PC-9 (cell line): Measurements from ENCODE around the gene AMACR. TPM values are rescaled to one million over a fixed set of nuclear protein-coding genes. Genes with fewer than 3 reads are reported as not detected.

ENCODE experiments used
- BruUV-seq: library from RNA; stranded (reverse); fragments of 400-500 nt; replicated peaks from 2 replicates; lab custom pipeline; 2021; lab: Mats Ljungman, UMichigan
- CTCF ChIA-PET: fragments of 300-600 bp; sonication (Branson Sonifier 250); formaldehyde crosslinking; loops from one replicate; lab custom pipeline; 2022; ENCODE audit warnings: antibody characterized with exemption; lab: Charles Lee
- POLR2A ChIA-PET: fragments of 300-600 bp; sonication (Branson Sonifier 250); formaldehyde crosslinking; loops from one replicate; lab custom pipeline; 2022; ENCODE audit warnings: antibody characterized with exemption; ENCODE audit not compliant: unreplicated experiment; lab: Charles Lee
- DNase-seq, 2 experiments: peaks; one replicate each; pipeline versions ENCODE4 v3.0.0 to v3.0.0-alpha.2; 2015 to 2022; ENCODE audit warnings: mixed read lengths in 1 of 2
- H2AFZ ChIP-seq: fragments of 200-600 bp; sonication (generic); 2 replicates; pipeline ENCODE4 v1.8.1; 2017; ENCODE audit warnings: antibody characterized with exemption
- H3F3A ChIP-seq: fragments of 200-600 bp; sonication (generic); 2 replicates; pipeline ENCODE4 v1.8.1; 2017; ENCODE audit warnings: antibody characterized with exemption, mild to moderate bottlenecking, low read depth; ENCODE audit not compliant: insufficient read depth
- H3K27ac ChIP-seq: fragments of 200-600 bp; sonication (generic); 2 replicates; pipeline ENCODE4 v1.6.1; 2016; ENCODE audit warnings: mixed run types
- H3K27me3 ChIP-seq: fragments of 200-600 bp; sonication (generic); 2 replicates; pipeline ENCODE4 v1.6.1; 2016; ENCODE audit warnings: low read depth, mixed run types; ENCODE audit not compliant: insufficient read depth
- H3K36me3 ChIP-seq: fragments of 200-600 bp; sonication (generic); 2 replicates; pipeline ENCODE4 v1.6.1; 2016; ENCODE audit warnings: low read depth, mixed run types
- H3K4me1 ChIP-seq: fragments of 200-600 bp; sonication (generic); replicated peaks from 2 replicates; pipeline ENCODE4 v1.6.1; 2016; ENCODE audit warnings: mixed run types; ENCODE audit not compliant: insufficient read depth
- H3K4me2 ChIP-seq: fragments of 200-600 bp; sonication (generic); 2 replicates; pipeline ENCODE4 v1.6.1; 2017; ENCODE audit warnings: mixed run types
- H3K4me3 ChIP-seq: fragments of 200-600 bp; sonication (generic); 2 replicates; pipeline ENCODE4 v1.6.1; 2016; ENCODE audit warnings: mixed run types
- H3K79me2 ChIP-seq: fragments of 200-600 bp; sonication (generic); 2 replicates; pipeline ENCODE4 v1.6.1; 2017; ENCODE audit warnings: low read depth, mixed run types
- H3K9me2 ChIP-seq: fragments of 200-600 bp; sonication (generic); 2 replicates; pipeline ENCODE4 v1.8.1; 2017; ENCODE audit warnings: mild to moderate bottlenecking; ENCODE audit not compliant: insufficient read depth
- H3K9me3 ChIP-seq: fragments of 200-600 bp; sonication (generic); 2 replicates; pipeline ENCODE4 v1.8.1; 2016; ENCODE audit warnings: low read depth; ENCODE audit not compliant: insufficient read depth
- H4K20me1 ChIP-seq: fragments of 200-600 bp; sonication (generic); 2 replicates; pipeline ENCODE4 v1.8.1; 2017; ENCODE audit not compliant: insufficient read depth
- EZH2 ChIP-seq: fragments of 200-600 bp; sonication (generic); IDR thresholded peaks from 2 replicates; pipeline ENCODE4 v1.8.0; 2017; ENCODE audit warnings: antibody characterized with exemption, low read depth
- intact Hi-C: fragments of 100-400 bp; cut with micrococcal nuclease; formaldehyde crosslinking; loops from one replicate; pipeline ENCODE4 v1.10.0; 2022; ENCODE audit not compliant: unreplicated experiment
- total RNA-seq: library from RNA; stranded (reverse); gene quantifications from 2 replicates; pipeline ENCODE4 v1.2.3, GENCODE V29; 2021
- TF ChIP-seq, protein P1 (sequence below): fragments of 200-600 bp; sonication (generic); conservative IDR thresholded peaks from 2 replicates; pipeline ENCODE4 v1.6.1; 2017; ENCODE audit warnings: mixed run types, antibody characterized with exemption, mild to moderate bottlenecking, moderate library complexity

AMACR gene
- total RNA-seq, 1 experiment from 2014 or later: 31.2 TPM

DNA sequence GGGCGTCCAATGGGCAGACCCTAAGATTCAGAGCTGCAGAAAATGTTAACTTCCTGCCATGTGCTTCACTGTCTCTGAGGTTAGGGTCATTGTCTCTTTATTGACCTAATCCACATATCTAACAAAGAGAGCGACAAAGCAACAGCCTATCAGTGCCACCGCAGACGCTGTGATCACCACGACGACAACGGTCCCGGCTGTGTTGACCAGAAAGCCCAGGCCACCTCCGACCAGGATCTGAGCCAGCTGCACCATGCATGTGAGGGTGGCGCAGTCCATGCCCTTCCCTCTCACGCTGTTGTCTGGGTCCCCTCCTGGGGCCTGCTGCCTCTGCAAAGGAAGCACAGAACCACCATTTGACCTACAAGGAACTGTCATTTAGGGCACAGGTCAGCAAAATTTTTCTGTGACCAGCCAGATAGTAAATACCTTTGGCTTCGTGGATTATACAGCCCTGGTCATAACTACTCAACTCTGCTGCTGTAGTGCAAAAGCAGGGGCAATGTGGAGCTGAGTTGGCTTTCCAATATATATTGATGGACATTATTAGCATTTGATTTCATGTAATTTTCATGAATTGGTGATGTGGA lies 63.2 kb downstream of the AMACR start:
- TF ChIP-seq, protein P1, sequence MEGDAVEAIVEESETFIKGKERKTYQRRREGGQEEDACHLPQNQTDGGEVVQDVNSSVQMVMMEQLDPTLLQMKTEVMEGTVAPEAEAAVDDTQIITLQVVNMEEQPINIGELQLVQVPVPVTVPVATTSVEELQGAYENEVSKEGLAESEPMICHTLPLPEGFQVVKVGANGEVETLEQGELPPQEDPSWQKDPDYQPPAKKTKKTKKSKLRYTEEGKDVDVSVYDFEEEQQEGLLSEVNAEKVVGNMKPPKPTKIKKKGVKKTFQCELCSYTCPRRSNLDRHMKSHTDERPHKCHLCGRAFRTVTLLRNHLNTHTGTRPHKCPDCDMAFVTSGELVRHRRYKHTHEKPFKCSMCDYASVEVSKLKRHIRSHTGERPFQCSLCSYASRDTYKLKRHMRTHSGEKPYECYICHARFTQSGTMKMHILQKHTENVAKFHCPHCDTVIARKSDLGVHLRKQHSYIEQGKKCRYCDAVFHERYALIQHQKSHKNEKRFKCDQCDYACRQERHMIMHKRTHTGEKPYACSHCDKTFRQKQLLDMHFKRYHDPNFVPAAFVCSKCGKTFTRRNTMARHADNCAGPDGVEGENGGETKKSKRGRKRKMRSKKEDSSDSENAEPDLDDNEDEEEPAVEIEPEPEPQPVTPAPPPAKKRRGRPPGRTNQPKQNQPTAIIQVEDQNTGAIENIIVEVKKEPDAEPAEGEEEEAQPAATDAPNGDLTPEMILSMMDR: no peak
- TF ChIP-seq EZH2: no peak
- no peaks in the 10 kb centered on the region for H3K9me2 ChIP-seq
- no peaks in the 10 kb centered on the region for H3F3A ChIP-seq
- no peaks in the 10 kb centered on the region for H3K27me3 ChIP-seq
- no peaks in the 10 kb centered on the region for H3K9me3 ChIP-seq
- CTCF ChIA-PET: no interaction called here
- no peaks in the 10 kb centered on the region; the same call in 1 of the 2 replicates for H3K4me1 ChIP-seq
- intact Hi-C loops: no loop called here
- no TSS peak for BruUV-seq
- H3K4me2 ChIP-seq: no peak overlapping the region
- POLR2A ChIA-PET: no interaction called here
- H3K4me3 ChIP-seq: no peak overlapping the region
- H3K36me3 ChIP-seq: no peaks in the 10 kb centered on the region
- H3K27ac ChIP-seq: no peak overlapping the region
- H4K20me1 ChIP-seq: no peaks in the 10 kb centered on the region
- H3K79me2 ChIP-seq: no peaks in the 10 kb centered on the region
- DNase-seq: no peak
- no peak overlapping the region for H2AFZ ChIP-seq

DNA sequence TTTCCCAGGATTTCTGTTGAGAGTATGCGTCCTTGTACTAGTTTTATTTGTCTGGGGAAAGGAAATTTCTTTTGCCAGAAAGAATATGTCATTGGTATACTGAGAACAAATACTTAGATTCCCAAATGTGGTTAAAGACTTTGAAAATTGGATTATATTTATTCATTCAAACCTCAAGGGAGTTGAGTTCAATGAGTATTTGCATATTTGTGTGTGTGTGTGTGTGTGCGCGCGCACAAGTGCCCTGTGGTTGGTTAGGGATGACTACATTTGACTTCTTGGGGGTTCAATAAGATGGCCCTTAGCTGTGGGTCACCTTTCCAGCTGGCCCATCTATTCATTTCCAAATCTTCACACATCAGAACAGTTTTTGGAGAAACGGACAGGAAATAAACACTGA lies 66.8 kb downstream of the AMACR start:
- Histone ChIP-seq H3K36me3 (no peaks in the 10 kb centered on the region), H2AFZ (no peak overlapping the region), H4K20me1 (no peaks in the 10 kb centered on the region), H3K27me3 (no peaks in the 10 kb centered on the region), H3K27ac (no peak overlapping the region), H3K79me2 (no peaks in the 10 kb centered on the region), H3K9me2 (no peaks in the 10 kb centered on the region), H3K4me2 (no peak overlapping the region), H3K9me3 (no peaks in the 10 kb centered on the region), H3K4me1 (no peaks in the 10 kb centered on the region; the same call in 1 of the 2 replicates), H3F3A (no peaks in the 10 kb centered on the region), H3K4me3 (no peak overlapping the region)
- no TSS peak for BruUV-seq
- ChIA-PET POLR2A (no interaction called here), CTCF (interaction anchor here (0.6 kb wide), 1 partner anchor 181 kb away, joined by 3 read pairs; no protein-coding TSS in a partner anchor)
- TF ChIP-seq, protein P1: no peak
- no peak for TF ChIP-seq EZH2
- intact Hi-C loops: no loop called here
- DNase-seq: no peak

DNA sequence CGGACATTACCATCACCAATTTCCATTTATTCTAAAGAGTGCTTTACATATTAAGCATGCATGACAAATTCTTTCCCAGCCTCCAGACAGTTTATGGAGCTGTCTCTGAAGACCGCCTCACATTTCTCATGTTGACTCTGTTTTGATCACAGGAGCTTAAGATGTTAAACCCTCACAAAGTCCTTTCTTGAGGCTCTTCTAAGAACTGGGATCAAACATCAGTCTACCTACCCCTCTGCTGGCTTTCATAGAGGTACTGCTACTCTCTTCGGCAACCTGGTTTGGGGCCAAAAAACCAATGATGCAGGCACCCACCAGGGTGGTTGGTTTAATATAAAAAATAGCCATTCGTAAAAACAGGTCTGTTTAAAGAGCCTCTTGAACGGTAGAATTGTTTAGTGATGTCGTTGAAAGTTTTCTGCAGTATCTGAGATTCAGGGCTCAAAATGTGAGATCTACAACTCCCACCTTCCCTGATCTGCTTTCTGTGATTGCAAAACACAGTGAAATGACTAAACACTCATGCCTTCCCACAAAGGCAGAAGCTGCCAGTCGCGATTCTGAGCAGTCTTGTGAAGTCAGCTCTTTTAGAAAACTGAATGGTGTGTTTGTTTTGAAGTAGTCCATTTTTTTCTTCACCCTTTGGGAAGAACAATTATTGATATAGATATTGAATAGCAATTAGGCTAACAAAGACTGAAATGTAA lies 68.1 kb downstream of the AMACR start:
- Histone ChIP-seq H3K9me2 (no peaks in the 10 kb centered on the region), H3K36me3 (no peaks in the 10 kb centered on the region), H4K20me1 (no peaks in the 10 kb centered on the region), H3K27me3 (no peaks in the 10 kb centered on the region), H3K4me2 (no peak overlapping the region), H3K9me3 (no peaks in the 10 kb centered on the region), H3K79me2 (no peaks in the 10 kb centered on the region), H3K4me3 (no peak overlapping the region), H3K27ac (no peak overlapping the region), H3F3A (no peaks in the 10 kb centered on the region), H3K4me1 (no peaks in the 10 kb centered on the region; the same call in 1 of the 2 replicates), H2AFZ (no peak overlapping the region)
- CTCF ChIA-PET: interaction anchor here (0.6 to 1.0 kb wide), 3 partner anchors 30 to 290 kb away, joined by 3 read pairs; no protein-coding TSS in a partner anchor
- no peak for DNase-seq
- TF ChIP-seq, protein P1: no peak
- no peak for TF ChIP-seq EZH2
- intact Hi-C loops: loop anchor here (10.0 kb wide), 2 partner anchors 205 to 385 kb away; no protein-coding TSS in a partner anchor
- POLR2A ChIA-PET: interaction anchor here (0.6 kb wide), 1 partner anchor 187 kb away, joined by 4 read pairs; no protein-coding TSS in a partner anchor
- no TSS peak for BruUV-seq
